ENCODE data around the gene REX1BD. TPM values are rescaled to one million over a fixed set of nuclear protein-coding genes. Genes with fewer than 3 reads are reported as not detected.
A peak's percentile ranks its signal among the peaks of the same experiment; 100 is the strongest.
"Not testable (repeated sequence)": the region's sequence is repeated elsewhere in the genome, so short reads cannot be mapped to it uniquely, and the experiment has no call there.

The REX1BD gene
- total and polyA plus RNA-seq, 2 of the 13 experiments (the other 11 are each of a cell fraction or from before 2014, with no cell fraction given) = 7.5 to 25.4 TPM

GRCh38 chr19:18600692-18601397, 12.2 kb downstream of the REX1BD start:
- intact Hi-C loops (cut with micrococcal nuclease; ENCODE audit: unreplicated experiment); H3K9ac ChIP-seq (ENCODE audit: insufficient read depth, low read depth, low read length); H3K9me3 ChIP-seq (ENCODE audit: low read length); H3K27ac ChIP-seq (ENCODE audit: extremely low read length, insufficient read depth, low read length); H3K4me2 ChIP-seq (ENCODE audit: low read depth, low read length); FAIRE-seq; POLR2A ChIA-PET; in situ Hi-C loops (cut with HindIII; ENCODE audit: extremely low pct_ligation_motif_present, low pct_unique_long_range_greater_than_20kb); H3K27me3 ChIP-seq (ENCODE audit: control insufficient read depth in 1 of 2, insufficient read depth in 2 of 2, low read length in 2 of 2); BruUV-seq (replicated peaks); H2AFZ ChIP-seq (ENCODE audit: low read length); CTCF ChIA-PET (ENCODE audit: low intra/inter-chr PET ratio, low total read pairs); DNase-seq (ENCODE audit: low spot score); ATAC-seq; H3K4me3 ChIP-seq (replicated peaks in 1 of 3; ENCODE audit: insufficient read depth in 1 of 3, low read depth in 2 of 3, low read length in 3 of 3): not testable (repeated sequence)
- 0 out of 2 replicates have a peak, but pooled peaks have one; percentile 64 for TF ChIP-seq ZKSCAN1 (IDR thresholded peaks at IDR 0.05; ENCODE audit: low read length)
- peaks cover 17 to 42% of the 10 kb centered on the region in 2 experiments; a peak in 4 of 5 replicates for H3K36me3 ChIP-seq (replicated peaks in 1 of 2; ENCODE audit: control insufficient read depth in 1 of 2, insufficient read depth in 2 of 2, low read length in 2 of 2)
- WGBS (ENCODE audit: low lambda C conversion rate) = 97% methylated on average over 15 of the region's 15 CpGs
- peaks cover 34% of the 10 kb centered on the region for H3K79me2 ChIP-seq (ENCODE audit: insufficient read depth, low read length)
- H4K20me1 ChIP-seq (ENCODE audit: insufficient read depth, low read length) = peaks cover 28% of the 10 kb centered on the region
- peaks cover 28% of the 10 kb centered on the region for H3K4me1 ChIP-seq (ENCODE audit: insufficient read depth, low read length)

- FAIRE-seq = no peak
- intact Hi-C loops (cut with micrococcal nuclease; ENCODE audit: unreplicated experiment) = no loop called here
- no peak overlapping the region for H2AFZ ChIP-seq (ENCODE audit: low read length)
Observed at GRCh38 chr19:18601875-18602274, 13.3 kb downstream of the REX1BD start.

More at GRCh38 chr19:18601875-18602274, 13.3 kb downstream of the REX1BD start:
- Histone ChIP-seq H3K9ac (ENCODE audit: insufficient read depth, low read depth, low read length) (no peak overlapping the region), H3K79me2 (ENCODE audit: insufficient read depth, low read length) (peaks cover 34% of the 10 kb centered on the region), H3K4me3 (replicated peaks in 1 of 3; ENCODE audit: insufficient read depth in 1 of 3, low read depth in 2 of 3, low read length in 3 of 3) (no peak overlapping the region), H3K27ac (ENCODE audit: extremely low read length, insufficient read depth, low read length) (no peak overlapping the region), H3K4me1 (ENCODE audit: insufficient read depth, low read length) (peaks cover 28% of the 10 kb centered on the region), H3K36me3 (replicated peaks in 1 of 2; ENCODE audit: control insufficient read depth in 1 of 2, insufficient read depth in 2 of 2, low read length in 2 of 2) (peaks cover 17 to 32% of the 10 kb centered on the region in 2 experiments; a peak in 3 of 5 replicates), H3K27me3 (ENCODE audit: control insufficient read depth in 1 of 2, insufficient read depth in 2 of 2, low read length in 2 of 2) (no peaks in the 10 kb centered on the region; a peak in 1 of 5 replicates), H3K4me2 (ENCODE audit: low read depth, low read length) (no peak overlapping the region), H3K9me3 (ENCODE audit: low read length) (no peaks in the 10 kb centered on the region), H4K20me1 (ENCODE audit: insufficient read depth, low read length) (peaks cover 26% of the 10 kb centered on the region)
- WGBS (ENCODE audit: low lambda C conversion rate) = 94% methylated on average over 4 of the region's 4 CpGs
- in situ Hi-C loops (cut with HindIII; ENCODE audit: extremely low pct_ligation_motif_present, low pct_unique_long_range_greater_than_20kb) = no loop called here
- POLR2A ChIA-PET = interaction anchor here (0.6 kb wide), 1 partner anchor 59 kb away, joined by 5 read pairs; no protein-coding TSS in a partner anchor
- no peak for TF ChIP-seq CREBL2 (CRISPR knock-in tag; IDR thresholded peaks at IDR 0.05; ENCODE audit: borderline replicate concordance)
- no peak for TF ChIP-seq ZGPAT (CRISPR knock-in tag; IDR thresholded peaks at IDR 0.05)
- no peak for TF ChIP-seq ZNF251 (CRISPR knock-in tag; IDR thresholded peaks at IDR 0.05)
- no TSS peak for BruUV-seq (replicated peaks)
- no peak for ATAC-seq
- CTCF ChIA-PET (ENCODE audit: low intra/inter-chr PET ratio, low total read pairs) = no interaction called here
- DNase-seq (ENCODE audit: low spot score) = no peak
